H1 (cell line): ENCODE results near the gene ZNF860. TPM values are rescaled to one million over a fixed set of nuclear protein-coding genes. Genes with fewer than 3 reads are reported as not detected.
"Not testable (repeated sequence)": the region's sequence is repeated elsewhere in the genome, so short reads cannot be mapped to it uniquely, and the experiment has no call there.

Experiments
- CTCF ChIA-PET: fragments of 300-600 bp; sonication (Branson Sonifier 250); formaldehyde crosslinking; loops from one replicate; lab custom pipeline; 2021; ENCODE audit not compliant: partially characterized antibody; lab: Charles Lee
- POLR2A ChIA-PET: fragments of 300-600 bp; sonication (Branson Sonifier 250); formaldehyde crosslinking; loops from one replicate; lab custom pipeline; 2021; ENCODE audit warnings: inconsistent platforms; ENCODE audit not compliant: partially characterized antibody; lab: Charles Lee
- DNase-seq, 2 experiments: peaks; one replicate each; pipeline versions ENCODE4 v3.0.0 to v3.0.0-alpha.2; 2010 to 2022; ENCODE audit warnings: low spot score in 2 of 2, low read depth in 1 of 2, mixed read lengths in 1 of 2
- FAIRE-seq: peaks from 2 replicates; lab custom pipeline; 2011; peaks lifted over from hg19 to GRCh38; lab: Jason Lieb, UNC
- H2AFZ ChIP-seq: 2 replicates; pipeline ENCODE4 v1.8.1; 2012; ENCODE audit warnings: low read length, inconsistent platforms
- H2AK5ac ChIP-seq: 2 replicates; pipeline ENCODE4 v1.6.1; 2013; ENCODE audit warnings: low read depth, low read length
- H2BK120ac ChIP-seq: replicated peaks from 2 replicates; pipeline ENCODE3; 2013; ENCODE audit warnings: low read depth, low read length, inconsistent platforms
- H2BK12ac ChIP-seq: 2 replicates; pipeline ENCODE4 v1.6.1; 2013; ENCODE audit warnings: low read depth, low read length
- H2BK15ac ChIP-seq: 2 replicates; pipeline ENCODE4 v1.6.1; 2013; ENCODE audit warnings: low read length
- H2BK20ac ChIP-seq: 2 replicates; pipeline ENCODE4 v1.6.1; 2013; ENCODE audit warnings: low read length
- H2BK5ac ChIP-seq: 2 replicates; pipeline ENCODE4 v1.6.1; 2013; ENCODE audit warnings: low read depth, low read length
- H3K14ac ChIP-seq: 2 replicates; pipeline ENCODE4 v1.6.1; 2013; ENCODE audit warnings: inconsistent platforms; ENCODE audit not compliant: insufficient read length
- H3K18ac ChIP-seq: 2 replicates; pipeline ENCODE4 v1.6.1; 2013; ENCODE audit warnings: low read length; ENCODE audit errors: extremely low read depth
- H3K23ac ChIP-seq: 2 replicates; pipeline ENCODE4 v1.6.1; 2013; ENCODE audit warnings: inconsistent platforms; ENCODE audit not compliant: insufficient read length
- H3K23me2 ChIP-seq: 2 replicates; pipeline ENCODE4 v1.6.1; 2013; ENCODE audit warnings: low read depth, low read length
- H3K27ac ChIP-seq: 2 replicates; pipeline ENCODE4 v1.6.1; 2011; ENCODE audit warnings: low read depth, low read length, inconsistent platforms
- H3K27me3 ChIP-seq, 4 experiments: replicated peaks in 1 of 4; 1 replicate in 1 of 4; 2 replicates in 3 of 4; pipeline versions ENCODE4 v1.6.1 to v1.8.1; 2011 to 2013; ENCODE audit warnings: low read length in 3 of 4, mild to moderate bottlenecking in 3 of 4, inconsistent platforms in 2 of 4, mixed read lengths in 2 of 4, moderate library complexity in 1 of 4; ENCODE audit not compliant: control insufficient read depth in 3 of 4, insufficient read depth in 3 of 4; ENCODE audit errors: extremely low read depth in 1 of 4
- H3K36me3 ChIP-seq, 4 experiments: 2 replicates each; pipeline versions ENCODE4 v1.6.1 to v1.8.1; 2011 to 2013; ENCODE audit warnings: mild to moderate bottlenecking in 4 of 4, low read length in 3 of 4, moderate library complexity in 2 of 4, control low read depth in 1 of 4, inconsistent platforms in 1 of 4; ENCODE audit not compliant: insufficient read depth in 4 of 4, control insufficient read depth in 2 of 4
- H3K4ac ChIP-seq: replicated peaks from 2 replicates; pipeline ENCODE3; 2013; ENCODE audit warnings: low read length, low read depth, mixed read lengths, inconsistent platforms; ENCODE audit not compliant: insufficient read length
- H3K4me1 ChIP-seq, 4 experiments: replicated peaks in 1 of 4; 1 replicate in 1 of 4; 2 replicates in 3 of 4; pipeline versions ENCODE4 v1.6.1 to v1.8.1; 2011 to 2013; ENCODE audit warnings: low read length in 3 of 4, inconsistent platforms in 2 of 4, mixed read lengths in 1 of 4; ENCODE audit not compliant: insufficient read depth in 4 of 4, control insufficient read depth in 3 of 4
- H3K4me2 ChIP-seq, 2 experiments: 2 replicates each; pipeline versions ENCODE4 v1.6.1 to v1.8.1; 2011 to 2013; ENCODE audit warnings: low read depth in 2 of 2, low read length in 2 of 2, control low read depth in 1 of 2, inconsistent platforms in 1 of 2, mild to moderate bottlenecking in 1 of 2; ENCODE audit not compliant: insufficient read depth in 1 of 2
- H3K4me3 ChIP-seq, 4 experiments: fragments of 200-600, 300-600 bp in 1 of 4; sonication (generic), shearing (Covaris generic), sonication (Bioruptor Twin) in 1 of 4; 2 replicates each; pipeline versions ENCODE4 v1.5.1 to v1.8.1; 2011 to 2016; ENCODE audit warnings: low read length in 4 of 4, low read depth in 3 of 4, control low read depth in 2 of 4, inconsistent platforms in 2 of 4, mild to moderate bottlenecking in 2 of 4, mixed read lengths in 1 of 4, moderate library complexity in 1 of 4; ENCODE audit not compliant: insufficient read depth in 2 of 4; ENCODE audit errors: extremely low read depth in 1 of 4
- H3K56ac ChIP-seq: replicated peaks from 2 replicates; pipeline ENCODE3; 2013; ENCODE audit warnings: low read depth, mild to moderate bottlenecking, mixed read lengths, low read length, inconsistent platforms; ENCODE audit not compliant: insufficient read length
- H3K79me1 ChIP-seq: 2 replicates; pipeline ENCODE4 v1.6.1; 2013; ENCODE audit warnings: low read depth, low read length, control low read depth
- H3K79me2 ChIP-seq, 2 experiments: 2 replicates each; pipeline versions ENCODE4 v1.6.1 to v1.8.1; 2012 to 2013; ENCODE audit warnings: low read length in 2 of 2, mild to moderate bottlenecking in 2 of 2, inconsistent platforms in 1 of 2; ENCODE audit not compliant: insufficient read depth in 2 of 2, control insufficient read depth in 1 of 2
- H3K9ac ChIP-seq, 4 experiments: replicated peaks in 1 of 4; 1 replicate in 1 of 4; 2 replicates in 3 of 4; pipeline versions ENCODE4 v1.6.1 to v1.8.1; 2011 to 2013; ENCODE audit warnings: low read depth in 3 of 4, low read length in 3 of 4, control low read depth in 2 of 4, mild to moderate bottlenecking in 2 of 4, moderate library complexity in 2 of 4, inconsistent platforms in 1 of 4; ENCODE audit errors: extremely low read depth in 1 of 4
- H3K9me3 ChIP-seq, 2 experiments: 2 replicates each; pipeline versions ENCODE4 v1.6.1 to v1.8.1; 2012 to 2013; ENCODE audit warnings: mild to moderate bottlenecking in 2 of 2, moderate library complexity in 2 of 2, control low read depth in 1 of 2, inconsistent platforms in 1 of 2, low read depth in 1 of 2, low read length in 1 of 2, mixed read lengths in 1 of 2; ENCODE audit not compliant: insufficient read depth in 2 of 2
- H4K20me1 ChIP-seq, 2 experiments: replicated peaks in 1 of 2; 2 replicates each; pipeline versions ENCODE3 to v1.8.1; 2011 to 2013; ENCODE audit warnings: inconsistent platforms in 2 of 2, low read length in 2 of 2, mild to moderate bottlenecking in 1 of 2; ENCODE audit not compliant: insufficient read depth in 2 of 2, control insufficient read depth in 1 of 2
- H4K5ac ChIP-seq: 2 replicates; pipeline ENCODE4 v1.6.1; 2013; ENCODE audit warnings: low read length, low read depth, mixed read lengths, inconsistent platforms; ENCODE audit not compliant: insufficient read length
- H4K8ac ChIP-seq: 2 replicates; pipeline ENCODE4 v1.8.0; 2013; ENCODE audit warnings: mild to moderate bottlenecking, moderate library complexity, low read length, inconsistent platforms; ENCODE audit not compliant: insufficient read depth; ENCODE audit errors: extremely low read depth
- H4K91ac ChIP-seq: replicated peaks from 2 replicates; pipeline ENCODE3; 2013; ENCODE audit warnings: low read length, mixed read lengths, inconsistent platforms; ENCODE audit not compliant: insufficient read length
- WGBS, 2 experiments: shearing (Covaris generic) in 1 of 2; methylation state at CpG; one replicate each; pipeline versions ENCODE4 v1.1.6 to v1.1.7; 2013 to 2015; ENCODE audit warnings: low lambda C conversion rate in 2 of 2, mixed read lengths in 2 of 2, inconsistent platforms in 1 of 2, low coverage in 1 of 2, missing lambda C conversion rate in 1 of 2; ENCODE audit not compliant: insufficient replicate concordance in 2 of 2, insufficient coverage in 1 of 2, insufficient read length in 1 of 2; ENCODE audit errors: extremely low coverage in 1 of 2, missing lambda C conversion rate in 1 of 2; 5-methylcytosine and 5-hydroxymethylcytosine counted together
- polyA plus RNA-seq, 7 experiments: library from polyadenylated mRNA; depleted of rRNA in 3 of 7; stranded (reverse) in 5 of 7; unstranded in 2 of 7; fragments of >200 nt in 5 of 7; fragments of 200-250 nt in 2 of 7; gene quantifications; 1 replicate in 5 of 7; 2 replicates in 1 of 7; 4 replicates in 1 of 7; pipeline versions ENCODE4 v1.2.1 to v1.2.3, GENCODE V29; 2011 to 2013; ENCODE audit warnings: missing spikeins in 2 of 7, mixed read lengths in 2 of 7
- total RNA-seq: library from RNA; stranded (reverse); fragmentation: NEBNext Ultra II Directional; extraction: Animal tissue kit (Norgen Biotek cat#: 25700); gene quantifications from 2 replicates; pipeline ENCODE4 v1.2.1, GENCODE V29; 2021

Gene ZNF860
- total and polyA plus RNA-seq, 2 of the 8 experiments (the other 6 are each of a cell fraction or from before 2014, with no cell fraction given) = 3.2 to 8.6 TPM

DNA sequence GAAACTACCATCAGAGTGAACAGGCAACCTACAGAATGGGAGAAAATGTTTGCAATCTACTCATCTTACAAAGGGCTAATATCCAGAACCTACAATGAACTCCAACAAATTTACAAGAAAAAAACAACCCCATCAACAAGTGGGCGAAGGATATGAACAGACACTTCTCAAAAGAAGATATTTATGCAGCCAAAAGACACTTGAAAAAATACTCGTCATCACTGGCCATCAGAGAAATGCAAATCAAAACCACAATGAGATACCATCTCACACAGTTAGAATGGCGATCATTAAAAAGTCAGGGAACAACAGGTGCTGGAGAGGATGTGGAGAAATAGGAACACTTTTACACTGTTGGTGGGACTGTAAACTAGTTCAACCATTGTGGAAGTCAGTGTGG is 34.1 kb downstream of the ZNF860 start:
- H3K4me2 ChIP-seq, H3K36me3 ChIP-seq, DNase-seq, H2BK12ac ChIP-seq, H3K27me3 ChIP-seq, H3K4me3 ChIP-seq, H3K56ac ChIP-seq, FAIRE-seq, H3K27ac ChIP-seq, H3K79me1 ChIP-seq, H3K23me2 ChIP-seq, H3K4me1 ChIP-seq, H4K8ac ChIP-seq, H3K18ac ChIP-seq, H3K23ac ChIP-seq, H2BK5ac ChIP-seq, CTCF ChIA-PET, H3K79me2 ChIP-seq, H4K5ac ChIP-seq, H2AFZ ChIP-seq, H2BK120ac ChIP-seq, H4K20me1 ChIP-seq, H3K9ac ChIP-seq, H4K91ac ChIP-seq, H3K9me3 ChIP-seq, POLR2A ChIA-PET, H2BK20ac ChIP-seq, H3K14ac ChIP-seq, H2BK15ac ChIP-seq, H3K4ac ChIP-seq, H2AK5ac ChIP-seq: not testable (repeated sequence)
- 94% methylated on average over 3 of the region's 3 CpGs; no CpG with 5 or more reads in 1 of the 2 experiments for WGBS, 2 experiments
